Measurements from ENCODE around the gene KNL1. TPM values are rescaled to one million over a fixed set of nuclear protein-coding genes. Genes with fewer than 3 reads are reported as not detected.

The KNL1 gene
- total and polyA plus RNA-seq, 3 experiments from 2014 or later: 0.03 to 19.5 (median 19.2) TPM

DNA sequence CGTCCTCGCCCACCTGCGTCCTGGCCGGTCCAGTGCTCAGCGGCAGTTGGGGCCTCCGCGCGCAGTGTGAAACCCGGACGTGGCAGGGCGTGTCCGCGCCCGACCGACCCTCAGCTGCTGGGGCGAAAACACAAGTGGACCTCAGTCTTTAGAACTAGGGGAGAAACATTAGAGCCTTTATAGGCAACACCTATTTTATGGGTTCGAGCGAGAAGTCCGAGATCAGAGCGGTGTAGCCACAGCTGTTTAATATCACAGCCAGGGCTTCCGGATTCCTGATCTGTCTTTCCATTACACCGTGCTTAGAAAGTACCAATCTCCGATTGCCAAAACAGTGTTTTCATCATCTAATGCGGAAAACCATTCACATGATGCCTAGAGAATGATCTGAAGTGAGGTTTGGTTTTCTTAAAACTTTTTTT, 101.4 kb downstream of the KNL1 start:
- Mint-ChIP-seq H3K4me1 (peaks cover 19 to 28% (median 20%) of the 10 kb centered on the region in 3 donors), H3K27me3 (no peaks in the 10 kb centered on the region), H3K9me3 (no peaks in the 10 kb centered on the region), H3K4me3 (peak overlapping the region; percentile 92 to 99 (median 96)), H3K27ac (peak overlapping the region; percentile 17 to 97 (median 90)), H3K36me3 (peaks cover 0 to 26% (median 0%) of the 10 kb centered on the region in 3 donors)
- H3K4me3 ChIP-seq (ENCODE audit: low read length): peak overlapping the region; percentile 96
- no peaks in the 10 kb centered on the region for H3K36me3 ChIP-seq (ENCODE audit: insufficient read depth, low read length)
- no peaks in the 10 kb centered on the region for H3K9me3 ChIP-seq (ENCODE audit: low read length)
- peaks cover 8% of the 10 kb centered on the region for H3K4me1 ChIP-seq (ENCODE audit: insufficient read depth, low read length)
- peak overlapping the region; percentile 98 for H3K27ac ChIP-seq (ENCODE audit: low read depth, low read length)
- peak in 1 of 5 donors; percentile 11 for DNase-seq
- no peaks in the 10 kb centered on the region for H3K27me3 ChIP-seq (ENCODE audit: insufficient read depth, low read length, poor library complexity, severe bottlenecking)
- ChIA-PET POLR2A (interaction anchor here (0.5 to 2.3 kb wide), 10 partner anchors 9 to 535 kb away, joined by 3 to 11 read pairs (median 4); partner anchors contain the start of genes C15orf62, CHP1, DNAJC17 and EXD1), CTCF (interaction anchor here (1.5 to 3.9 kb wide), 7 partner anchors 17 to 255 kb away, joined by 3 to 16 read pairs (median 7); partner anchors contain the start of genes BAHD1 and VPS18)

DNA sequence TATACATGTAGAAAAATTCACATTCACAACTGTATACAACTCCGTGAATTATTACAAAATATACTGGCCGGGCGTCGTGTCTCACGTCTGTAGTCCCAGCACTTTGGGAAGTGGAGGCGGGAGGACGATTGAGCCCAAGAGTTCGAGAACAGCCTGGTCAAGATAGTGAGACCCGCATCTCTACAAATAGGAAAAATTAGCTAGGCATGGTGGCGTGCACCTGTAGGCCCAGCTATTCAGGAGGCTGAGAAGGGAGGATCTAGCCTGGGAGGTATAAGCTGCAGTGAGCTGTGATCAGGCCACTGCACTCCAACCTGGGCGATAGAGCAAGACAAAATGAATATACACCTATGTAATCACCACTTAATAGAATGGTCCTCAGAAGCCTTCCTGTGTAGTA, 102.2 kb downstream of the KNL1 start:
- no peaks in the 10 kb centered on the region for H3K27me3 Mint-ChIP-seq
- CTCF ChIA-PET: interaction anchor here (1.3 to 3.9 kb wide), 2 partner anchors 87 to 198 kb away, joined by 3 to 16 read pairs; partner anchors contain the start of gene VPS18

DNA sequence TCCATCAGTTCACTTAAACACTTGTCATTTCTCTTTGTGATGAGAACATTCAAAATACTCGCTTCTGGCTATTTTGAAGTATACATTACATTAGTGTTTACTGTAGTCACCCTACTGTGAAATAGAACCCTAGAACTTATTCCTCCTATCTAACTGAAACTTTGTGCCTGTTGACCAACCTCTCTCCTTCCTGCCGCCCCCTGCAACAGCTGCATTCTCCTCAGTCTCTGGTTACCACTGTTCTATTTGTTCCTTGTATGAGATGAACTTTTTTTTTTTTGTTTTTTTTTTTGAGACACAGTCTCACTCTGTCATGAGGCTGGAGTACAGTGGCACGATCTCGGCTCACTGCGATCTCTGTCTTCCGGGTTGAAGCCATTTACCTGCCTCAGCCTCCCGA, 103.9 kb downstream of the KNL1 start:
- no peaks in the 10 kb centered on the region for H3K9me3 ChIP-seq (ENCODE audit: low read length)
- H3K4me3 ChIP-seq (ENCODE audit: low read length): no peak overlapping the region
- ChIA-PET CTCF (no interaction called here), POLR2A (no interaction called here)
- Mint-ChIP-seq H3K4me3 (peak overlapping the region in 3 of 7 donors; percentile 21 to 57 (median 44)), H3K36me3 (peaks cover 0 to 16% (median 0%) of the 10 kb centered on the region in 3 donors), H3K27ac (peak overlapping the region in 3 of 8 donors; percentile 8 to 41 (median 37)), H3K9me3 (no peaks in the 10 kb centered on the region), H3K4me1 (peaks cover 16 to 24% (median 19%) of the 10 kb centered on the region in 3 donors), H3K27me3 (no peaks in the 10 kb centered on the region)
- no peak overlapping the region for H3K27ac ChIP-seq (ENCODE audit: low read depth, low read length)
- no peaks in the 10 kb centered on the region for H3K27me3 ChIP-seq (ENCODE audit: insufficient read depth, low read length, poor library complexity, severe bottlenecking)
- peaks cover 8% of the 10 kb centered on the region for H3K4me1 ChIP-seq (ENCODE audit: insufficient read depth, low read length)
- DNase-seq: no peak
- no peaks in the 10 kb centered on the region for H3K36me3 ChIP-seq (ENCODE audit: insufficient read depth, low read length)

More for the DNA sequence above, 102.2 kb downstream of the KNL1 start:
- Histone ChIP-seq H3K4me1 (ENCODE audit: insufficient read depth, low read length) (peaks cover 8% of the 10 kb centered on the region), H3K4me3 (ENCODE audit: low read length) (no peak overlapping the region), H3K36me3 (ENCODE audit: insufficient read depth, low read length) (no peaks in the 10 kb centered on the region), H3K9me3 (ENCODE audit: low read length) (no peaks in the 10 kb centered on the region), H3K27me3 (ENCODE audit: insufficient read depth, low read length, poor library complexity, severe bottlenecking) (no peaks in the 10 kb centered on the region), H3K27ac (ENCODE audit: low read depth, low read length) (no peak overlapping the region)
- Mint-ChIP-seq H3K36me3 (peaks cover 0 to 26% (median 0%) of the 10 kb centered on the region in 3 donors), H3K27ac (peak overlapping the region in 3 of 8 donors; percentile 35 to 97 (median 79)), H3K4me3 (peak overlapping the region; percentile 33 to 99 (median 96)), H3K4me1 (peaks cover 19 to 28% (median 20%) of the 10 kb centered on the region in 3 donors), H3K9me3 (no peaks in the 10 kb centered on the region)
- POLR2A ChIA-PET: no interaction called here
- no peak for DNase-seq

DNA sequence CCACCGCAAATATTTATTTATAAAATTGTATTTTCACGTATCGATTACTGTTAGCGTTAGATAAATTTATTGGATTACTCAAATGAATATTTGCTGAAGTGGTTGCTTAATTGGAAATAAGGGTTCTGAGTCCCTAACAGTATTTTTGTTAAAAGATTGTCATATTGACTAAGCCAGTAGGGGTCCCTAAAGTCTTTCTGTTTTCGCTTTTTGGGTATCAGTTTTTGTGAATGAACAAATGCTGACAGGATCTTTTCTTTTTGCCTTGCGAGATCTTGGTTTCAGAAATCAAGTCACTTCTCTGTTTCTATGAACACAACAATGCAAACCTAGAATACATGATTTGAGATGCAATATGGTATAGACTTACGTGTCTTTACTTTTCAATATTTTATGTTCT, 108.0 kb downstream of the KNL1 start:
- H3K4me3 ChIP-seq (ENCODE audit: low read length): no peak overlapping the region
- H3K27ac ChIP-seq (ENCODE audit: low read depth, low read length): no peak overlapping the region
- no peaks in the 10 kb centered on the region for H3K4me1 ChIP-seq (ENCODE audit: insufficient read depth, low read length)
- ChIA-PET CTCF (interaction anchor here (1.4 kb wide), 1 partner anchor 83 kb away, joined by 3 read pairs; no protein-coding TSS in a partner anchor), POLR2A (no interaction called here)
- no peaks in the 10 kb centered on the region for H3K9me3 Mint-ChIP-seq
- H3K36me3 Mint-ChIP-seq: peaks cover 0 to 3% (median 0%) of the 10 kb centered on the region in 3 donors
- H3K27ac Mint-ChIP-seq: no peak overlapping the region
- H3K36me3 ChIP-seq (ENCODE audit: insufficient read depth, low read length): no peaks in the 10 kb centered on the region
- no peaks in the 10 kb centered on the region for H3K4me1 Mint-ChIP-seq
- DNase-seq: peak in 2 of 5 donors; percentile 7 to 11
- H3K4me3 Mint-ChIP-seq: no peak overlapping the region
- no peaks in the 10 kb centered on the region for H3K9me3 ChIP-seq (ENCODE audit: low read length)
- no peaks in the 10 kb centered on the region for H3K27me3 Mint-ChIP-seq
- no peaks in the 10 kb centered on the region for H3K27me3 ChIP-seq (ENCODE audit: insufficient read depth, low read length, poor library complexity, severe bottlenecking)

DNA sequence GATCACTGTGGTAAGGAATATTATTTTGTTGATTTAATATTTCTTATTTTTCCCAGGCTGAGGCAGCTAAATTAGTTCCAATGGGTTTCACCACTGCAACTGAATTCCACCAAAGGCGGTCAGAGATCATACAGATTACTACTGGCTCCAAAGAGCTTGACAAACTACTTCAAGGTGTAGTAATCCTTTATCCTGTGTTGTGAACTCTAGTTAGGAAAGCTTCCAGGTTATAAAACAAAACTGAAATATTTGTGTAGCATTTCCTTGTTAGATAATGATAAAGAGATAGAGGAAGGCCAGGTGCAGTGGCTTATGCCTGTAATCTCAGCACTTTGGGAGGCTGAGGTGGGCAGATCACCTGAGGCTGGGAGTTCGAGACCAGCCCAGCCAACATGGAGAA, 112.1 kb downstream of the KNL1 start:
- Histone ChIP-seq H3K4me1 (ENCODE audit: insufficient read depth, low read length) (no peaks in the 10 kb centered on the region), H3K4me3 (ENCODE audit: low read length) (no peak overlapping the region), H3K36me3 (ENCODE audit: insufficient read depth, low read length) (no peaks in the 10 kb centered on the region), H3K27me3 (ENCODE audit: insufficient read depth, low read length, poor library complexity, severe bottlenecking) (no peaks in the 10 kb centered on the region), H3K9me3 (ENCODE audit: low read length) (no peaks in the 10 kb centered on the region), H3K27ac (ENCODE audit: low read depth, low read length) (no peak overlapping the region)
- no peaks in the 10 kb centered on the region for H3K4me1 Mint-ChIP-seq
- no peaks in the 10 kb centered on the region for H3K27me3 Mint-ChIP-seq
- peaks cover 0 to 7% (median 0%) of the 10 kb centered on the region in 3 donors for H3K36me3 Mint-ChIP-seq
- no peak for DNase-seq
- no peak overlapping the region for H3K4me3 Mint-ChIP-seq
- no peak overlapping the region for H3K27ac Mint-ChIP-seq
- ChIA-PET CTCF (interaction anchor here (1.5 kb wide), 1 partner anchor 101 kb away, joined by 3 read pairs; the partner anchor contains the start of genes DNAJC17 and ZFYVE19), POLR2A (no interaction called here)
- H3K9me3 Mint-ChIP-seq: no peaks in the 10 kb centered on the region

Other genes starting within 250 kb of the KNL1 start
- not detected for gene PHGR1, start 243.2 kb upstream of the KNL1 start, total RNA-seq
- not detected for gene PHGR1, start 243.2 kb upstream of the KNL1 start, polyA plus RNA-seq
- gene DISP2, start 236.0 kb upstream of the KNL1 start, total RNA-seq: 1 to 10 TPM in 1 of 2 experiments, under 1 TPM in 1; 0.18 to 1.1 TPM
- gene DISP2, start 236.0 kb upstream of the KNL1 start, polyA plus RNA-seq: 1.1 TPM
- gene KNSTRN, start 211.5 kb upstream of the KNL1 start, total RNA-seq: 10 to 100 TPM; 42.8 to 49.9 TPM
- 3.6 TPM for gene KNSTRN, start 211.5 kb upstream of the KNL1 start, polyA plus RNA-seq
- gene IVD, start 188.5 kb upstream of the KNL1 start, total RNA-seq: 10 to 100 TPM; 68.5 to 80.1 TPM
- gene IVD, start 188.5 kb upstream of the KNL1 start, polyA plus RNA-seq: 56.0 TPM
- 10 to 100 TPM; 23.6 to 24.9 TPM for gene BAHD1, start 153.3 kb upstream of the KNL1 start, total RNA-seq
- 4.1 TPM for gene BAHD1, start 153.3 kb upstream of the KNL1 start, polyA plus RNA-seq
- 10 to 100 TPM; 13.1 to 13.3 TPM for gene CHST14, start 123.3 kb upstream of the KNL1 start, total RNA-seq
- 1.7 TPM for gene CHST14, start 123.3 kb upstream of the KNL1 start, polyA plus RNA-seq
- 10 to 100 TPM; 31.4 to 34.9 TPM for gene CCDC32, start 29.2 kb upstream of the KNL1 start, total RNA-seq
- 42.2 TPM for gene CCDC32, start 29.2 kb upstream of the KNL1 start, polyA plus RNA-seq
- 10 to 100 TPM; 25.1 to 30.3 TPM for gene RPUSD2, start 24.9 kb upstream of the KNL1 start, total RNA-seq
- 20.8 TPM for gene RPUSD2, start 24.9 kb upstream of the KNL1 start, polyA plus RNA-seq
- 10 to 100 TPM; 54.3 to 57.6 TPM for gene RAD51, start 100.9 kb downstream of the KNL1 start, total RNA-seq
- gene RAD51, start 100.9 kb downstream of the KNL1 start, polyA plus RNA-seq: 1.7 TPM
- 10 to 100 TPM; 42.4 to 43.3 TPM for gene RMDN3, start 161.0 kb downstream of the KNL1 start, total RNA-seq
- gene RMDN3, start 161.0 kb downstream of the KNL1 start, polyA plus RNA-seq: 35.1 TPM
- 10 to 100 TPM; 19.5 to 21.5 TPM for gene GCHFR, start 169.8 kb downstream of the KNL1 start, total RNA-seq
- gene GCHFR, start 169.8 kb downstream of the KNL1 start, polyA plus RNA-seq: 114 TPM
- under 1 TPM; 0.44 to 0.53 TPM for gene C15orf62, start 175.7 kb downstream of the KNL1 start, total RNA-seq
- 0.79 TPM for gene C15orf62, start 175.7 kb downstream of the KNL1 start, polyA plus RNA-seq
- gene ZFYVE19, start 212.8 kb downstream of the KNL1 start, total RNA-seq: 10 to 100 TPM; 22.5 to 25.5 TPM
- 22.3 TPM for gene ZFYVE19, start 212.8 kb downstream of the KNL1 start, polyA plus RNA-seq
- gene DNAJC17, start 213.2 kb downstream of the KNL1 start, total RNA-seq: 10 to 100 TPM; 46.5 to 47.0 TPM
- 35.3 TPM for gene DNAJC17, start 213.2 kb downstream of the KNL1 start, polyA plus RNA-seq
- not detected for gene PPP1R14D, start 234.5 kb downstream of the KNL1 start, total RNA-seq
- not detected for gene PPP1R14D, start 234.5 kb downstream of the KNL1 start, polyA plus RNA-seq
- gene SPINT1, start 249.8 kb downstream of the KNL1 start, total RNA-seq: 1 to 10 TPM; 6.7 to 7.6 TPM
- gene SPINT1, start 249.8 kb downstream of the KNL1 start, polyA plus RNA-seq: 3.1 TPM

Measured in CD8-positive, alpha-beta memory T cell (primary cell).